Suprapubic skin (tissue), 4 donors: ENCODE measurements around the gene PBOV1. TPM values are rescaled to one million over a fixed set of nuclear protein-coding genes. Genes with fewer than 3 reads are reported as not detected.
"Not testable (repeated sequence)": the region's sequence is repeated elsewhere in the genome, so short reads cannot be mapped to it uniquely, and the experiment has no call there.

ENCODE experiments used
- DNase-seq, 2 donors: peaks; one replicate each; pipeline ENCODE4 v3.0.0-alpha.2; 2019; ENCODE audit warnings: low spot score in 2 of 2
- H3K27ac ChIP-seq: fragments of 200-600 bp; sonication (generic); one replicate; pipeline ENCODE4 v1.5.1; 2019
- H3K27me3 ChIP-seq: fragments of 200-600 bp; sonication (generic); one replicate; pipeline ENCODE4 v1.5.1; 2019
- H3K36me3 ChIP-seq: fragments of 200-600 bp; sonication (generic); one replicate; pipeline ENCODE4 v1.5.1; 2019
- H3K4me1 ChIP-seq: fragments of 200-600 bp; sonication (generic); one replicate; pipeline ENCODE4 v1.5.1; 2019
- H3K4me3 ChIP-seq: fragments of 200-600 bp; sonication (generic); one replicate; pipeline ENCODE4 v1.5.1; 2019; ENCODE audit warnings: mild to moderate bottlenecking
- H3K9me3 ChIP-seq: fragments of 200-600 bp; sonication (generic); one replicate; pipeline ENCODE4 v1.5.1; 2019
- EP300 ChIP-seq: sonication (generic); formaldehyde crosslinking; IDR thresholded peaks from one replicate; pipeline ENCODE4 v1.6.1; 2017; ENCODE audit warnings: antibody characterized with exemption
- POLR2A ChIP-seq, 2 donors: fragments of 450-650 bp; IDR thresholded peaks; one replicate each; pipeline ENCODE4 v1.6.1; 2017; ENCODE audit warnings: antibody characterized with exemption in 2 of 2, mild to moderate bottlenecking in 2 of 2, moderate library complexity in 2 of 2
- POLR2AphosphoS5 ChIP-seq, 3 donors: sonication (generic); formaldehyde crosslinking; IDR thresholded peaks; one replicate each; pipeline ENCODE4 v1.6.1; 2017; ENCODE audit warnings: antibody characterized with exemption in 3 of 3
- WGBS: methylation state at CpG from one replicate; pipeline ENCODE4 v1.1.5; 2018; 5-methylcytosine and 5-hydroxymethylcytosine counted together
- total RNA-seq, 4 donors: library from RNA; depleted of rRNA; stranded (reverse); fragments of >200 nt; gene quantifications; one replicate each; pipeline ENCODE4 v1.1.0, GENCODE V29; 2016
- TF ChIP-seq, protein P1 (sequence below), 2 donors: fragments of 200-600 bp in 1 of 2; fragments of 450-650 bp in 1 of 2; sonication (generic) in 1 of 2; IDR thresholded peaks; one replicate each; pipeline ENCODE4 v1.5.1; 2016 to 2019; ENCODE audit warnings: antibody characterized with exemption in 2 of 2, mild to moderate bottlenecking in 1 of 2, moderate library complexity in 1 of 2

The PBOV1 gene
- total RNA-seq, 4 donors from 2014 or later: not detected

DNA sequence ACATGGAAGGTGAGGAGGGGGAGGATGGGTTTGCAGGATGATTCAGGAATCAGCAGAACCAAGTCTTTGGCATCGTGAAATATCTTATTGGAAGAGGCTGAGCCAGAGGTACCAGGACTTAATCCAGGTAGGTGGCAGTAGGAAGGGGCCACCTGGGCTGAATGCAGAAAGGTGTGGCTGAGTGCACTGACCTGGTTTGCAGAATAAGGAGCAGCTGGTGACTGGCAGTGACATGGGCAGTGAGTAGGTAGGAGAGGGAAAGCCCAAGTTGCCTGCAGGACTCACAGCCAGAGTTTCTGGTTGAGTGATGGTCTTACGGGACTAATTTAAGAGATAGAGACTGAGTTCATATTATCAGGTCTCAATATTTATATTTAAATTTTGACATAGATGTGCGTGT is 1.1 kb upstream of the PBOV1 start:
- no peak for DNase-seq
- Histone ChIP-seq H3K9me3 (no peaks in the 10 kb centered on the region), H3K4me3 (no peak overlapping the region), H3K36me3 (no peaks in the 10 kb centered on the region), H3K27ac (no peak overlapping the region), H3K4me1 (no peaks in the 10 kb centered on the region), H3K27me3 (no peaks in the 10 kb centered on the region)
- WGBS: 91% methylated on average over 3 of the region's 3 CpGs
- no peak for TF ChIP-seq POLR2AphosphoS5 (IDR thresholded peaks at IDR 0.05)
- no peak for TF ChIP-seq POLR2A (IDR thresholded peaks at IDR 0.05)
- TF ChIP-seq, protein P1, sequence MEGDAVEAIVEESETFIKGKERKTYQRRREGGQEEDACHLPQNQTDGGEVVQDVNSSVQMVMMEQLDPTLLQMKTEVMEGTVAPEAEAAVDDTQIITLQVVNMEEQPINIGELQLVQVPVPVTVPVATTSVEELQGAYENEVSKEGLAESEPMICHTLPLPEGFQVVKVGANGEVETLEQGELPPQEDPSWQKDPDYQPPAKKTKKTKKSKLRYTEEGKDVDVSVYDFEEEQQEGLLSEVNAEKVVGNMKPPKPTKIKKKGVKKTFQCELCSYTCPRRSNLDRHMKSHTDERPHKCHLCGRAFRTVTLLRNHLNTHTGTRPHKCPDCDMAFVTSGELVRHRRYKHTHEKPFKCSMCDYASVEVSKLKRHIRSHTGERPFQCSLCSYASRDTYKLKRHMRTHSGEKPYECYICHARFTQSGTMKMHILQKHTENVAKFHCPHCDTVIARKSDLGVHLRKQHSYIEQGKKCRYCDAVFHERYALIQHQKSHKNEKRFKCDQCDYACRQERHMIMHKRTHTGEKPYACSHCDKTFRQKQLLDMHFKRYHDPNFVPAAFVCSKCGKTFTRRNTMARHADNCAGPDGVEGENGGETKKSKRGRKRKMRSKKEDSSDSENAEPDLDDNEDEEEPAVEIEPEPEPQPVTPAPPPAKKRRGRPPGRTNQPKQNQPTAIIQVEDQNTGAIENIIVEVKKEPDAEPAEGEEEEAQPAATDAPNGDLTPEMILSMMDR (IDR thresholded peaks at IDR 0.05): no peak
- no peak for TF ChIP-seq EP300

DNA sequence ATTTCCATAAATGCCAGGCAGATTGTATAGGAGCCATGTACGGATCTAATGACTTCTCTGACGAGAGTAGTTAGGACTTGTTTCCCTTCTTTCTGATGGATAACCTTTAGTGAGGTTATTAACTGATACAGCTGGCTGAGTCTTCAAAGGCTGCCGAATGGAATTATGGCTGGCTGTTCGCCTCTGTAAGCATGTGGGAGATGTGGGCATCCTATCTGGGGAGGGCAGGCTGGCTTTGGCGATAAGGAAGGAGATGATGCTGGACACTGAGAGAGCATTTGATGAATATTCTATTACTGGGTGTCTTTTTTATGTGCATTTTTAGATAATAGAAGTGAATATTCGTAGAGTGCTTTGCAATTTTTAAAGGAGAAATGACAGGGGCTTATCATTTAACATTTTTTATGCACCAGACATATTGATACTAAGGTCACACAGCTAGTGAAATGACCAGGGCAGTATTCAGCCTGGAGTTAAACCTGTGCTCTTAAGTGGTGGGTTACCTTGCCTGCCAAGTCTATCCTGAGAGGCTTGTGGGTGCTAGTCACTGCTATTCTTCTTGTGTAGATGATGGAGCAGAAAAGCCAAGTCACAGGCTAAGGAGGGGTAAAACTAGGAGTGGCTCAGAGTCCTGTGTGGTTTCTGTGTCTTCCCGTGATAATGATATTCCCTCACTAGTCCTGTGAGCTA is 3.1 kb downstream of the PBOV1 start:
- Histone ChIP-seq H3K9me3 (no peaks in the 10 kb centered on the region), H3K4me3 (no peak overlapping the region), H3K27ac (no peak overlapping the region), H3K27me3 (no peaks in the 10 kb centered on the region), H3K36me3 (no peaks in the 10 kb centered on the region), H3K4me1 (no peaks in the 10 kb centered on the region)
- TF ChIP-seq, protein P1 (IDR thresholded peaks at IDR 0.05): no peak
- TF ChIP-seq POLR2A (IDR thresholded peaks at IDR 0.05): no peak
- TF ChIP-seq POLR2AphosphoS5 (IDR thresholded peaks at IDR 0.05): no peak
- TF ChIP-seq EP300: no peak
- DNase-seq: no peak
- WGBS: 55% methylated on average over 7 of the region's 7 CpGs

DNA sequence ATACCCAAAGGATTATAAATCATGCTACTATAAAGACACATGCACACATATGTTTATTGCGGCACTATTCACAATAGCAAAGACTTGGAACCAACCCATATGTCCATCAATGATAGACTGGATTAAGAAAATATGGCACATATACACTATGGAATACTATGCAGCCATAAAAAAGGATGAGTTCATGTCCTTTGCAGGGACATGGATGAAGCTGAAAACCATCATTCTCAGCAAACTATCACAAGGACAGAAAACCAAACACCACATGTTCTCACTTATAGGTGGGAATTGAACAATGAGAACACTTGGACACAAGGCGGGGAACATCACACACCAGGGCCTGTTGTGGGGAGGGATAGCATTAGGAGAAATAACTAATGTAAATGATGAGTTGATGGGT is 5.8 kb downstream of the PBOV1 start:
- not testable (repeated sequence) for H3K4me1 ChIP-seq, H3K27ac ChIP-seq, H3K4me3 ChIP-seq, H3K36me3 ChIP-seq, DNase-seq, H3K9me3 ChIP-seq, H3K27me3 ChIP-seq
- WGBS: 98% methylated on average over 2 of the region's 2 CpGs

DNA sequence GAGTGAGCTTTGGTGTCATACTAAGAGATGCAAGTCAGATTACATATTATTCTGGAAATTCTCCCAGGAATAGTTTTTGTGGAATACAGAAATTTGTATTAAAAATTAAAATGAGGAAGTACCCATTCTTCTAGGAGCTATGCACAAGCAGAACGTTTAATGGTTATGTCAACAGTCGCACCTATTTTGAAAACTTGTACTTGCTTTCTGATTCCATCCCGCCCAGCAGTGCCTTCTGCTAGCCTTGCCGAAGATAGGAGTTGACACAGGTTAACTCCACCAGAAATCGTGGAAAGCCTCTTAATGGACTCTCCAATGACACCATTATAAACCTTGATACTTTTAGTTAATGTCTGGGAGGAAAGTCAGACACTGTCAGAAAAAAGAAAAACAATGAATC is 6.7 kb downstream of the PBOV1 start:
- H3K36me3 ChIP-seq: no peaks in the 10 kb centered on the region
- H3K27me3 ChIP-seq: no peaks in the 10 kb centered on the region
- H3K4me1 ChIP-seq: no peaks in the 10 kb centered on the region
- TF ChIP-seq, protein P1 (IDR thresholded peaks at IDR 0.05): no peak
- no peak for TF ChIP-seq EP300
- TF ChIP-seq POLR2AphosphoS5 (IDR thresholded peaks at IDR 0.05): no peak
- TF ChIP-seq POLR2A (IDR thresholded peaks at IDR 0.05): no peak
- no peak overlapping the region for H3K4me3 ChIP-seq
- H3K9me3 ChIP-seq: no peaks in the 10 kb centered on the region
- 82% methylated on average over 5 of the region's 5 CpGs for WGBS
- no peak overlapping the region for H3K27ac ChIP-seq
- DNase-seq: no peak

DNA sequence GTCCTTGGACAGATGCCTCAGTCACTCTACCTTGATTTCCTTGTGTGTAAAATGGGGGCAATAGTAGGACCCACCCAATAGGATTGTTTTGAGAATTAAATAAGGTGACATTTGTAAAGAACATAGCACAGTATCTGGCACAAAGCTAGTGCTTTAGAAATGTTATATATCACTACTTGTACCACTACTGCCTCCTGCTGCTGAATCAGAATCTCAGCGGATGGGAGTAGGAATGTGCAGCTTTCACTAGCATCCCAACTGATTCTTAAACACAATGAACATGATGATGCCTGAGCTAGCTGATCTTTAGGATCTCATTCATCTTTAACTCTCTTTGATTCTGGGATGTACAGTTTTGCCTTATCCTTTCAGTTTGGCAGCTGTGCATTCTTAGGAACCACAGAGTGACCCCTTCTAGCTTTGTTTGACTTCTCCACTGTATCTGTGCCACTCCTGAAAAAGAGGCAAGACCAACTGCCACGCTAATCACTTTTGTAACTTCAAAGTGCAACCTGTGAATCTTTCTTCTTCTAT is 7.2 kb downstream of the PBOV1 start:
- H3K36me3 ChIP-seq: no peaks in the 10 kb centered on the region
- H3K4me1 ChIP-seq: no peaks in the 10 kb centered on the region
- no peak overlapping the region for H3K4me3 ChIP-seq
- H3K27me3 ChIP-seq: no peaks in the 10 kb centered on the region
- H3K9me3 ChIP-seq: no peaks in the 10 kb centered on the region
- DNase-seq: no peak
- H3K27ac ChIP-seq: no peak overlapping the region
- WGBS: 80% methylated on average over 2 of the region's 2 CpGs
- TF ChIP-seq EP300: no peak
- TF ChIP-seq POLR2AphosphoS5 (IDR thresholded peaks at IDR 0.05): no peak
- TF ChIP-seq, protein P1 (IDR thresholded peaks at IDR 0.05): no peak
- TF ChIP-seq POLR2A (IDR thresholded peaks at IDR 0.05): no peak

DNA sequence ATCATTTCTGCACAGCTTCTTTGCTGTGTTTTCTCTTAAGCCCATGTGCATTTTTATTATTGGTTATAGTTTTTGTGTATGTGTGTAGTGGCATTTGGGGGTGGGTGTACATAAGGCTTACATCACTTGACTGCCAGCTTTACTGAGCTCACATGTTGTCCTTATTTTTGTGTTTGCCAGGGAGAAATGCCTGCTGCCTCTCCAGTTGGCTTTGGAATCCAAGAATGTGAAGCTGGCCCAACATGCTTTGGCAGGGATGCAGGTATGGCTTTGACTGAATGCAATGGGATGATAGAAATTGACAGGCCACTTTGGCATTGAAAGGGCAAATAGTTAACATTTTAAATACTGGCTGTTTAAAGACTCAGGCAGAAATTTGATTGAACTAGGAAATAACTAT is 11.4 kb downstream of the PBOV1 start:
- TF ChIP-seq, protein P1 (IDR thresholded peaks at IDR 0.05): no peak
- TF ChIP-seq EP300: no peak
- no peak for TF ChIP-seq POLR2AphosphoS5 (IDR thresholded peaks at IDR 0.05)
- no peak for TF ChIP-seq POLR2A (IDR thresholded peaks at IDR 0.05)
- no peak for DNase-seq
- no peaks in the 10 kb centered on the region for H3K36me3 ChIP-seq
- no peaks in the 10 kb centered on the region for H3K27me3 ChIP-seq
- no peak overlapping the region for H3K4me3 ChIP-seq
- H3K4me1 ChIP-seq: no peaks in the 10 kb centered on the region
- no peaks in the 10 kb centered on the region for H3K9me3 ChIP-seq
- H3K27ac ChIP-seq: no peak overlapping the region
